ENCODE measurements around the gene LDHD.
"Not testable (repeated sequence)": the region's sequence is repeated elsewhere in the genome, so short reads cannot be mapped to it uniquely, and the experiment has no call there.

Gene LDHD

GRCh38 chr16:75099075-75099667, 17.4 kb downstream of the LDHD start:
- no peak for DNase-seq

- DNase-seq: no peak
Measured at GRCh38 chr16:75097941-75098901, 18.4 kb downstream of the LDHD start.

- no peak for DNase-seq
Measured at GRCh38 chr16:75097191-75097761, 19.3 kb downstream of the LDHD start.

GRCh38 chr16:75096656-75097055, 19.9 kb downstream of the LDHD start:
- no peak for DNase-seq

GRCh38 chr16:75095204-75095621, 21.4 kb downstream of the LDHD start:
- DNase-seq: no peak

- DNase-seq: no peak
Measured at GRCh38 chr16:75093598-75094540, 22.7 kb downstream of the LDHD start.

- DNase-seq: no peak
Measured at GRCh38 chr16:75092777-75093176, 23.8 kb downstream of the LDHD start.

GRCh38 chr16:75091619-75092018, 25.0 kb downstream of the LDHD start:
- DNase-seq: not testable (repeated sequence)

GRCh38 chr16:75090899-75091298, 25.7 kb downstream of the LDHD start:
- not testable (repeated sequence) for DNase-seq

- DNase-seq: no peak
Measured at GRCh38 chr16:75089486-75090202, 26.9 kb downstream of the LDHD start.

GRCh38 chr16:75088934-75089333, 27.6 kb downstream of the LDHD start:
- DNase-seq: no peak

- no peak for DNase-seq
Measured at GRCh38 chr16:75088216-75088615, 28.4 kb downstream of the LDHD start.

- no peak for DNase-seq
Measured at GRCh38 chr16:75087375-75087979, 29.1 kb downstream of the LDHD start.

GRCh38 chr16:75086688-75087374, 29.7 kb downstream of the LDHD start:
- no peak for DNase-seq

GRCh38 chr16:75086281-75086680, 30.3 kb downstream of the LDHD start:
- DNase-seq: no peak

GRCh38 chr16:75085556-75085955, 31.0 kb downstream of the LDHD start:
- DNase-seq: no peak

GRCh38 chr16:75083813-75084212, 32.8 kb downstream of the LDHD start:
- DNase-seq: no peak

GRCh38 chr16:75081179-75081859, 35.3 kb downstream of the LDHD start:
- no peak for DNase-seq

GRCh38 chr16:75080205-75081029, 36.2 kb downstream of the LDHD start:
- no peak for DNase-seq

All from activated gamma-delta T cell (primary cell).